ENCODE results near the gene PFKP. TPM values are rescaled to one million over a fixed set of nuclear protein-coding genes. Genes with fewer than 3 reads are reported as not detected.
A peak's percentile ranks its signal among the peaks of the same experiment; 100 is the strongest.

The PFKP gene
- total and polyA plus RNA-seq, 5 donors, result 86.8 to 120 (median 113) TPM

DNA sequence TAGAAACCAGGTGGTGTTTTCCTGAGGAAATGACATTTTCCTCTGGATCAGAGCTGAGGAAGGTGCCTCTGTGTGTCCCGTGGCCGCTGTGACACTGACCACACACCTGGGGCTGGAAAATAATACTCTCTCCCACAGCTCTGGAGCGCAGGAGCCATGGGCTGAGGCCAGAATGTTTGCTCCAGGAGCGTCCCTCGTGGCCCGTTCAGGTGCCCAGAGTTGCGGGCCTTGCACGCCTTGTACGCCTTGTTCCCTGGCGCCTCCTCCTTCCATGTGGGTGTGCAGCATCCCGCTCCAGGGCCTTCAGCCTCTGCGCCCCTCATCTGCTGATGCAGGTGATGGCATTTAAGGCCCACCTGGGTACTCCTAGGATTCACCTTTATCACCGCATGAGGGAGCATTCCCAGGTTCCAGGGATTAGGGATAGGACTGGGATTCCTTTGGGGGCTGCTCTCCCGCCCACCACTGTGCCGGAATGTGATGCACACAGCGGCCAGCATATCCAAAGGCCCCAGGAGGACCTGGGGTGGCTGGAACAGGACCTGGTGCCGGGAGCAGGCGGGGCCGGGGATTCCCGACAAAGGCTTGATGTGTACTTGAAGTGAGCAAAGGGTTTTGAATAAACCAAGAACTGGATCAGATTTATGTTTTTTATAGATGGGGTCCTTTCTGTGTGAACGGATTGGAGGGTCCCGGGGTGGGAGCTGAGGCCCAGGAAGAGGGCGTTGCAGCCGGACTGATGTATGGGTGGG is 61.2 kb downstream of the PFKP start:
- ATAC-seq (no peak), DNase-seq (no peak)
- no peak overlapping the region for H3K27ac ChIP-seq (ENCODE audit: low read length)
- WGBS, result 95% methylated on average over 24 of the region's 24 CpGs
- intact Hi-C loops (cut with DNase I), result no loop called here
- no peaks in the 10 kb centered on the region for H3K27me3 ChIP-seq (ENCODE audit: control insufficient read depth, insufficient read depth)
- H3K4me3 ChIP-seq (ENCODE audit: low read length), result no peak overlapping the region
- H3K4me1 ChIP-seq (ENCODE audit: control insufficient read depth, insufficient read depth, low read length), result peaks cover 4% of the 10 kb centered on the region
- H3K9me3 ChIP-seq (ENCODE audit: control insufficient read depth, low read length), result no peaks in the 10 kb centered on the region

DNA sequence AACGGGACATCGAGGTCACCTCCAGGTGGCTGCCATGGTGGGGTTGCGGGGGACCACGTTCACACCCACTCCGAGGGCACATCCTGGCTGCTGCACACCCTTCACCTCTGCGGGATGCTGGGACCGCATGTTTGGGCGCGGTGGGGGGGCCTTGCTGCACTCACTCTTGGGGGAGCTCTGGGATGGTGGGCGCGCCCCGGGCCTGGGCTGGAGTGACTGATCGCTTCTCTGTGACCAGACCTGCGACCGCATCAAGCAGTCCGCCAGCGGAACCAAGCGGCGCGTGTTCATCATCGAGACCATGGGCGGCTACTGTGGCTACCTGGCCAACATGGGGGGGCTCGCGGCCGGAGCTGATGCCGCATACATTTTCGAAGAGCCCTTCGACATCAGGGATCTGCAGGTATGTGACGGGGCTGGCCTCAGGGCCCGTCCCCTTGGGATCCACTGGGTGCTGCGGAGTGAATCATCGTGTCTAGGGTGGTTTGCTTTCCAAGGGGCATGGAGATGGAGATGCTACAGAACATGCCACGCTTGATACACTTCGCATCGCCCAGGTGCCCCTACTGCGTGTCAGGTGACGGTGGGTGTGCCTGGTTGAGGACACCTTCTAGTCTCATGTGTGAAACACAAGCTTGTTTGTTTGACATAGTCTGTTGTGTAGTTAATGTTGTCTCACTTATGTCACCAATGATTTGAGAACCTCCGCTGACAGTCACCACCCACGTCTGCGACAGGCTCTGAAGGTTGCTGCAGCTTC is 62.4 kb downstream of the PFKP start:
- intact Hi-C loops (cut with DNase I), result no loop called here
- WGBS, result 98% methylated on average over 40 of the region's 40 CpGs
- H3K27me3 ChIP-seq (ENCODE audit: control insufficient read depth, insufficient read depth), result no peaks in the 10 kb centered on the region
- peak in 1 of 3 donors; percentile 68 for DNase-seq
- no peak for ATAC-seq
- no peak overlapping the region for H3K27ac ChIP-seq (ENCODE audit: low read length)
- H3K9me3 ChIP-seq (ENCODE audit: control insufficient read depth, low read length), result no peaks in the 10 kb centered on the region
- H3K4me3 ChIP-seq (ENCODE audit: low read length), result no peak overlapping the region
- peaks cover 4% of the 10 kb centered on the region for H3K4me1 ChIP-seq (ENCODE audit: control insufficient read depth, insufficient read depth, low read length)

DNA sequence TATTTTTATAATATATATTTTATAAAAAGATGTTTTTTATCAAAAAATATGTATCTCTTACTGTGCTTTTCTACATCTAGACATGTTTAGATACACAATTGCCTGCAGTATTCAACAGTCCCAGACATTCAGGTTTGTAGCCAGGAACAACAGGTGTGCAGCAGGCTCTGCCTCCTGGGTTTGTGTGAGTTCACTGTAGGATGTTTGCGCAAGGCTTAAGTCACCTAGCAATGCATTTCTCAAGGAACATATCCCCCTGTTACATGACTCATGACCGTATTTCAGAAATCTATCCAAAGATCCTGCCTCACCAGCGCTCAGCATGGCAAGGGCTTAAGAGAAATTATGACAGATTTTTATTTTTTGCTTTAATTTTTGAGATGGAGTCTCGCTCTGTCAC is 63.8 kb downstream of the PFKP start:
- WGBS, result 97% methylated on average over 4 of the region's 4 CpGs
- DNase-seq, result no peak

DNA sequence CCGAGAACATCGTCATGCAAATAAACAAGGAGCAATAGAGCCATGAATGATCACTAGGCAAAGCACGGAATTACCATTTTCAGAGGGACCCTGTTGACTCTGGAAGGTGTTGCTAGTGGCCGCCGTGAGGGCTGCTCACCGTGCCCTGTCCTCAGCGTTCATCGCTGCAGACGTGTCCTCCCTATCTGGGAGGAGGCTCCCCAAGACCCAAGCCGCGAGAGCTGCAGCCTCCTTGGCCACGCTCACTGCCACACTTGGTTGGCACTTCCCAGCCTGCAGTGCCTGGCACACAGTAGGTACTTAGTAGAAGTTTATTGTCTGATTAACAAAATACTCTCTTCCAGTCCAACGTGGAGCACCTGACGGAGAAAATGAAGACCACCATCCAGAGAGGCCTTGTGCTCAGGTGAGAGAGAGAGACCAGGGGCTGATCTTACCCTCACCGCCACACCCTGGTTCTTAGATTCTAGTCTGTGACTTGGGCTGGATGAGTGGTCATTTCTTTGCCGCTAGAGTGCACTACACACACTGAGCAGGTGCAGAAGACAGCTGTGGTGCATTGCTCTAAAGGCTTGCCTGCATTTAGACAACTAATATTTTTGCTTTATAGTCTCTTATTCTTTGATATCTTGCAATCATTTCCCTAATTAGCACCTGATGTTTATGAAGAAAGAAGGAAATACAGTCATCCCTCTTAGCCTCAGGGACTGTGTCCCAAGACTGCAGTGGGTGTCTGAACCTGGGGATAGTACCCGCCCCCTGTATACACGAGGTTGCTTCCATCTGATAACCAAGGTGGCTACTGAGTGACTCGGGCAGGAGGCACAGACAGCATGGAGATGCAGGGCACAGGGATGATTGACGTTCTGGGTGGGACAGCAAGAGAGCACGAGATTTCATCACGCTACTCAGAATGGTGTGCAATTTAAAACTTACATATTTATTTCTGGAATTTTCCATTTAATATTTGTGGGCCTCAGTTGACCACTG is 65.0 kb downstream of the PFKP start:
- H3K27me3 ChIP-seq (ENCODE audit: control insufficient read depth, insufficient read depth), result no peaks in the 10 kb centered on the region
- no peak for DNase-seq
- H3K4me1 ChIP-seq (ENCODE audit: control insufficient read depth, insufficient read depth, low read length), result peaks cover 3% of the 10 kb centered on the region
- no peak overlapping the region for H3K27ac ChIP-seq (ENCODE audit: low read length)
- intact Hi-C loops (cut with DNase I), result no loop called here
- WGBS, result 88% methylated on average over 22 of the region's 22 CpGs
- no peak for ATAC-seq
- no peak overlapping the region for H3K4me3 ChIP-seq (ENCODE audit: low read length)
- H3K9me3 ChIP-seq (ENCODE audit: control insufficient read depth, low read length), result no peaks in the 10 kb centered on the region

More for the DNA sequence above, 63.8 kb downstream of the PFKP start:
- no peaks in the 10 kb centered on the region for H3K27me3 ChIP-seq (ENCODE audit: control insufficient read depth, insufficient read depth)
- H3K4me3 ChIP-seq (ENCODE audit: low read length), result no peak overlapping the region
- H3K27ac ChIP-seq (ENCODE audit: low read length), result no peak overlapping the region
- peaks cover 4% of the 10 kb centered on the region for H3K4me1 ChIP-seq (ENCODE audit: control insufficient read depth, insufficient read depth, low read length)
- no peaks in the 10 kb centered on the region for H3K9me3 ChIP-seq (ENCODE audit: control insufficient read depth, low read length)
- ATAC-seq, result no peak
- intact Hi-C loops (cut with DNase I), result no loop called here

DNA sequence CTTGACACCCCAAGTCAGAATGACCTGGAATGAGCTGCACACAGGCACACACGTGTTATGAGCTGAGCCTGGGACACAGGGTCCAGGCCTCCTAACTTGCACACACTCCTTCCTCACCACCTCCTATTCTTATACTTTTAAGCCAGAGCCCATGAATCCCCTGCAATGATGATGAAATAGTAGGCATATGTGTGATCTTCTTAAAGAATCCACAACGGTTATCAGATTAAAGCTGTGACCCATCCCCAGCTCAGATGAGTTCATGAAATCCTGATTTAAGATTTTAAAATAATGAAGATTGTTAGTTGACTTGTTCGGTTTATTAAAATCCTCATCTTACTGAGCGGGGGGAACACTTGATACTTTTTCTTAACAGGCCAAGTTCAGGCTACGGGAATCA is 66.6 kb downstream of the PFKP start:
- Histone ChIP-seq H3K4me3 (ENCODE audit: low read length) (no peak overlapping the region), H3K27me3 (ENCODE audit: control insufficient read depth, insufficient read depth) (no peaks in the 10 kb centered on the region), H3K27ac (ENCODE audit: low read length) (no peak overlapping the region), H3K4me1 (ENCODE audit: control insufficient read depth, insufficient read depth, low read length) (peaks cover 3% of the 10 kb centered on the region), H3K9me3 (ENCODE audit: control insufficient read depth, low read length) (no peaks in the 10 kb centered on the region)
- intact Hi-C loops (cut with DNase I), result no loop called here
- ATAC-seq (no peak), DNase-seq (no peak)
- 75% methylated on average over 5 of the region's 5 CpGs for WGBS

DNA sequence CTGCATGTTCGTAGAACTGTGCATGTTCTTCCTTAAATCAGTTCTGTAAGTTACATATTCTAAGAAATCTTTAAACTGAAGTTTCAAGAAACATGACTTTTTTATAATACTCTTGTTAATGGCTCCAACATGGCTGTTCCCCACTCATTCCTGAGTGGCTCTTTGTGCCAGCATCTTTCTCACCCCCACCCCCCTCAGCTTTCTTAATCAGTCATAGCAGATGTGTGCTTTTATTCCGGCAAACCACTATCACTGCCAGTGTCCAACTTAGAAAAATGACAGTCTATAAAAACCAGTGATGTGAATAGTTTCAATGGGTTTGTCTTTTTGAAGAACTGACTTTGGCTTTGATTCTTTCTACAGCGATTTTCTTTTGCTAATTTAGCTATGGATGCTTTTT is 67.7 kb downstream of the PFKP start:
- no peaks in the 10 kb centered on the region for H3K27me3 ChIP-seq (ENCODE audit: control insufficient read depth, insufficient read depth)
- H3K9me3 ChIP-seq (ENCODE audit: control insufficient read depth, low read length), result no peaks in the 10 kb centered on the region
- ATAC-seq (no peak), DNase-seq (no peak)
- no peak overlapping the region for H3K4me3 ChIP-seq (ENCODE audit: low read length)
- intact Hi-C loops (cut with DNase I), result no loop called here
- H3K4me1 ChIP-seq (ENCODE audit: control insufficient read depth, insufficient read depth, low read length), result peaks cover 3% of the 10 kb centered on the region
- WGBS, result 80% methylated on average over 3 of the region's 3 CpGs
- no peak overlapping the region for H3K27ac ChIP-seq (ENCODE audit: low read length)

DNA sequence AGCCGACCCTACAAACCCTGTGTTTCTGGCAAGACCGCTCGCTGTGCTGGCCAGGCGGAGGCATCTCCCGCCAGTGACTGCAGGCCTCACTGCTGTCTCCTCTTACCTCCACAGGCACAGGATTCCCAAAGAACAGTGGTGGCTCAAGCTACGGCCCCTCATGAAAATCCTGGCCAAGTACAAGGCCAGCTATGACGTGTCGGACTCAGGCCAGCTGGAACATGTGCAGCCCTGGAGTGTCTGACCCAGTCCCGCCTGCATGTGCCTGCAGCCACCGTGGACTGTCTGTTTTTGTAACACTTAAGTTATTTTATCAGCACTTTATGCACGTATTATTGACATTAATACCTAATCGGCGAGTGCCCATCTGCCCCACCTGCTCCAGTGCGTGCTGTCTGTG is 69.0 kb downstream of the PFKP start:
- ATAC-seq (peak; percentile 77 to 78), DNase-seq (peak; percentile 83 to 91 (median 89))
- 35% methylated on average over 14 of the region's 14 CpGs for WGBS
- Histone ChIP-seq H3K9me3 (ENCODE audit: control insufficient read depth, low read length) (no peaks in the 10 kb centered on the region), H3K4me1 (ENCODE audit: control insufficient read depth, insufficient read depth, low read length) (peaks cover 3% of the 10 kb centered on the region), H3K27ac (ENCODE audit: low read length) (peak overlapping the region; percentile 84), H3K4me3 (ENCODE audit: low read length) (no peak overlapping the region), H3K27me3 (ENCODE audit: control insufficient read depth, insufficient read depth) (no peaks in the 10 kb centered on the region)
- intact Hi-C loops (cut with DNase I), result no loop called here

DNA sequence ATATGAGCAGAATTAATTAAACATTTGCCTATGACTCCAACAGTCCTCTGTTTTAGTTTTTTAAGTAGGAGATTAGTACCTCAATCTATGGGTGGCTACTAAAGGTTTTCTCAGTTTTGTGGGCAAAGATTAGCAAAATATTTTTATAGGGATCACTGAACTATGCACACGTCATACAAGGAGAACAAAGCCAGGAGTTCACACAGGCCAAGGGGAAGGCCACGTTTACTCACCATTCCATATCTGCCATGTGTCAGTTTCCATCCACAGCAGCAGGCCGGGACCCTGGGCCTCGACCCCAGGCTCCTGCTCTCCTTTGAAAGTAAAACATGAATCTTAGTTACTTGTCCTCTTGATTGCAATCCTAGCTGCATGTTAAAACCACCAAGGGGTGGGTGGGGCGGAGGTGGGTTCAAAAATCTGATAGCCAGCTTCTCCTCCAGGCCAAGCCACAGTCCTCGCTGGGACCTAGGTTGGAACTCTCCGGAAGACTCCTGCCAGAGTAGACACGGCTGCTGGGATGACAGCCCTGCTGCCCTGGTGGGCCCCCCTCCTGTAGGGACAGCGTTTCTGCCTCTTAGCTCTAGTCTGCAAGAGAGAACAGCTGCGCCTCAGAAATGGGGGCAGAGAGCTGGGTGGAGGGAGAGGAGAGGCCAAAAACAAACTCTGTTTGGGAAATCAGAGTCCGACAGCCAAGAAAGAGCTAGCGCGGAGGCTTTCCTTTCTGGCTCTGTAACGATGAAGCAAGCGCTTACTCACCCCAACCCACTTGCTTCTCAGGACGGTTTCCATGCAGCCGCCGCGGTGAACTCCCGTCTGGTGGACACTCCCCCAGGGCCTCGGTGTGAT is 69.6 kb downstream of the PFKP start:
- WGBS, result 55% methylated on average over 21 of the region's 21 CpGs
- intact Hi-C loops (cut with DNase I), result no loop called here

DNA sequence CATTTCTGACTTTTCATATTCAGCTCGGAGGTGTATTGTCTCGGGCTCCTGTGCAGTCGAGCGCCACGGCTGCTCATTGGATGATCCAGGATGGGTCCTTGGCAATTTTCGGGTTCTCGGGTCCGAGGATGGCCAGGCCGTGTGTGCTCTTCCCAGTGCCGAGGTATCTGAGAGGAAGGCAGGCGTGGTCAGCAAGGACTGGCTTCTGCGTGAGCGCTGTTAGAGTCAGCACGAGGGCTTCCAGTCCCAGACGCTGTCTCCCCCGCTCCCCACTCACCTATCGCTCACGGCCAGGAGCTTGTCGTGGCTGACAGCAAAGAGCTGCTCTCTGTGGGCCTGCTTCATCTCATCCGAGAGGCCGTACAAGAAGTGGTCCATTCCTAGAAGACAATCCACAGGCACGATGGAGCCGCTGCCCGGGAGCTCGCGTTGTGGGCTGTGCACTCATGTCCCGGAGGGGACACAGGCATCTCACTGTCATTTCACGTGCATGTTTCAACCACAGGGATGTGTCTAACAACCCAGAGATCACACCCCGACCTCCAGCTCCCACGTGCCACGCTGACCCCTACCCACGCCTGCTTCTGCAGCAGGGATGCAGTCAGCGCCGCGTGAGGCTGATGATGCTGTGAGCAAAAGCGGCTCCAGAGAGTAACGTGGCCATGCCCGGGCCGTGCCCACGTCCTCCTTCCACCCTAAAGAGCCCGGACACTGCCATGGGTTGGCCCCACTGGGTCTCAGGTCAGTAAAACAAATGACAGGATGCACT is 70.8 kb downstream of the PFKP start:
- intact Hi-C loops (cut with DNase I), result no loop called here
- H3K9me3 ChIP-seq (ENCODE audit: control insufficient read depth, low read length), result no peaks in the 10 kb centered on the region
- ATAC-seq (no peak), DNase-seq (no peak)
- H3K27ac ChIP-seq (ENCODE audit: low read length), result no peak overlapping the region
- peaks cover 3% of the 10 kb centered on the region for H3K4me1 ChIP-seq (ENCODE audit: control insufficient read depth, insufficient read depth, low read length)
- H3K27me3 ChIP-seq (ENCODE audit: control insufficient read depth, insufficient read depth), result no peaks in the 10 kb centered on the region
- H3K4me3 ChIP-seq (ENCODE audit: low read length), result no peak overlapping the region
- 91% methylated on average over 41 of the region's 41 CpGs for WGBS

More for the DNA sequence above, 69.6 kb downstream of the PFKP start:
- no peaks in the 10 kb centered on the region for H3K9me3 ChIP-seq (ENCODE audit: control insufficient read depth, low read length)
- ATAC-seq, result peak; percentile 80 to 89
- H3K27me3 ChIP-seq (ENCODE audit: control insufficient read depth, insufficient read depth), result no peaks in the 10 kb centered on the region
- H3K4me1 ChIP-seq (ENCODE audit: control insufficient read depth, insufficient read depth, low read length), result peaks cover 3% of the 10 kb centered on the region
- no peak overlapping the region for H3K4me3 ChIP-seq (ENCODE audit: low read length)
- peak; percentile 76 to 89 (median 82) for DNase-seq
- H3K27ac ChIP-seq (ENCODE audit: low read length), result peak overlapping the region; percentile 14

All from right cardiac atrium (tissue), 5 donors.